ENCODE measurements around the gene ADH6.

The ADH6 gene

DNA sequence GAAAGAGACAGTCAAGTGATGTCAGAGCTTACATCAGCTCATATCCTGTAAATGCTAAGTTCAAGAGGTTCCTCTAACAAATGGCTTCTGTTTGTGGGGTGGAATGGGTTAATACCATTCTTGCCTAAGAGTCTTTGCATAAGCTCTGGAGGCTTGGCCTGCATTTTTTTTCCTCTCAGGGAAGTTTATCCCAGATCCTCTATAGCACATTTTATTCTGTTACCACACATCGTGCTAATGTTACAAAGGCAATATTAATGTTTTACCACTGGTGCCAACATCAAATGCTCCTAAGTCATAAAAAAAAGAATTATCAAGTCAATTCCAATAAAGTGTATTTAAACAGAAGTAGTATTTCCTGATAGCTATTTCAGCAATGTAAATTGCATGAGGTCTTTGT lies 2.9 kb upstream of the ADH6 start:
- no peak for TF ChIP-seq CTCF (conservative IDR thresholded peaks at IDR 0.05)
- no peak for TF ChIP-seq ZFX (IDR thresholded peaks at IDR 0.05)
- H3K27ac ChIP-seq: no peak overlapping the region

GRCh38 chr4:99219479-99219878 lies 433 bp upstream of the ADH6 start:
- no peak overlapping the region for H3K27ac ChIP-seq

GRCh38 chr4:99215521-99215920 lies 3.5 kb downstream of the ADH6 start:
- no peak overlapping the region for H3K27ac ChIP-seq
- TF ChIP-seq ZFX (IDR thresholded peaks at IDR 0.05): no peak

More at GRCh38 chr4:99219479-99219878, 433 bp upstream of the ADH6 start:
- TF ChIP-seq ZFX (IDR thresholded peaks at IDR 0.05): no peak
- no peak for TF ChIP-seq CTCF (conservative IDR thresholded peaks at IDR 0.05)

DNA sequence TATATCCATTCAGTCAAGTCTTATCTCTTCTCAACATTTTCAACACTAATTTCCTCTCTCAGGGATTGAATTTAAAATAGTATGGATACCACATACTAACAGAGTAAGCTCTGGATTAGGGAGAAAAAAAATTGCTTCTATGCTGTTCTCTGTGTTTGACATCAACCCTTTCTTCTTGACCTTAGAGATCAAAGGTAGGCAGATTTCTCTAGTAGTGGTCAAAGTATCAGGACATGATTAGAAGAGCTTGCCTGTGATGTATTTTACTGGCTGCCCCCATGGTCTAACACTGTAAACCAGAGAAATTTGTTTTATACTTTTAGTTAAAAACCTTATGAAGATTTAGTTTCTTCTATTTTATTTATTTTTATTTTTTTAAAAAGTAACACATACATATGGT lies 8.3 kb downstream of the ADH6 start:
- TF ChIP-seq CTCF (conservative IDR thresholded peaks at IDR 0.05) (no peak), ZFX (IDR thresholded peaks at IDR 0.05) (no peak)
- no peak overlapping the region for H3K27ac ChIP-seq

DNA sequence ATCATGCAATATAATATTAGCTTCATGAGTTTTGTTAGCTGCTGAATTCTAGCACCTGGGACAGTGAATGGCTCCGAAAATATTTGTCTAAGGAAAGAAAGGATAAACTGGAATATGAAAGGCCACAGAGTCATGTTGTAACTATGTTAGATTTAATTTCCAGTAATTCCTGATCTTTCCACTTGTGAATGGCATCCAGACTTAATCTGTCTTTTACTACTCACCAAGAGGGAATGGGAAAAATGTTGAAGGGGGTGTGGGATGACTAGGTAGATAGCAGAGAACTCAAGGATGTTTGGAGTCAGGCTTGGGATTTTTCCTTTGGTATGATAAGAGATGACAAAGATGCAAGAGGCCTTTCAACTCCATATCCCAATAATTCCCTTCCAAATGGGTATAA lies 9.4 kb downstream of the ADH6 start:
- TF ChIP-seq CTCF (conservative IDR thresholded peaks at IDR 0.05): no peak
- TF ChIP-seq ZFX (IDR thresholded peaks at IDR 0.05): no peak
- no peak overlapping the region for H3K27ac ChIP-seq

DNA sequence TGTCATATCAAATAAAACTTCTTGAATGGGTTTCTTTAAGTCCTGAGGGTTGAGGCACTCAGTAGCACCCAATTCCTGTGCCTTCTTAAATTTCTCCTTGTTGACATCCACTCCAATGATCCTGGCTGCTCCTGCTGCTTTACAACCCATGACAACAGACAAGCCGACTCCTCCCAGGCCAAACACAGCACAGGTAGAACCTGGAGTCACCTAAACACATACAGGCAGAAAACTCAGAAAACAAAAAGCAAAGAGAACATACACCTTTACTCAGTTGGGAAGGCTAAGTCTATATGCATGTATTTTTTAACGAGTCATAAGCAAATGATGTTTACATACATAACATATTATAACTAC lies 10.3 kb downstream of the ADH6 start:
- H3K27ac ChIP-seq: no peak overlapping the region
- TF ChIP-seq ZFX (IDR thresholded peaks at IDR 0.05): no peak
- TF ChIP-seq CTCF (conservative IDR thresholded peaks at IDR 0.05): no peak

GRCh38 chr4:99207911-99208718 lies 10.9 kb downstream of the ADH6 start:
- TF ChIP-seq ZFX (IDR thresholded peaks at IDR 0.05) (no peak), CTCF (conservative IDR thresholded peaks at IDR 0.05) (no peak)
- no peak overlapping the region for H3K27ac ChIP-seq

Data from C4-2B (cell line).